ENCODE data around the gene SLC22A12. TPM values are rescaled to one million over a fixed set of nuclear protein-coding genes. Genes with fewer than 3 reads are reported as not detected.

The SLC22A12 gene
- total and polyA plus RNA-seq, 2 experiments from 2014 or later, result not detected

GRCh38 chr11:64556721-64557250 is 34.2 kb upstream of the SLC22A12 start:
- TF ChIP-seq POLR2AphosphoS5 (IDR thresholded peaks at IDR 0.05; ENCODE audit: low read depth) (no peak), ZNF331 (CRISPR knock-in tag; IDR thresholded peaks at IDR 0.05; ENCODE audit: low read depth) (no peak), JUNB (IDR thresholded peaks at IDR 0.05; ENCODE audit: unreplicated experiment) (no peak), REST (IDR thresholded peaks at IDR 0.05; ENCODE audit: unreplicated experiment) (no peak), NANOG (IDR thresholded peaks at IDR 0.05; ENCODE audit: borderline replicate concordance) (no peak), EZH2phosphoT487 (IDR thresholded peaks at IDR 0.05; ENCODE audit: unreplicated experiment) (no peak), ZNF462 (CRISPR knock-in tag; IDR thresholded peaks at IDR 0.05) (no peak), STAT1 (IDR thresholded peaks at IDR 0.05; ENCODE audit: unreplicated experiment) (no peak), CREB1 (CRISPR knock-in tag; IDR thresholded peaks at IDR 0.05; ENCODE audit: low read depth) (no peak), ETS1 (IDR thresholded peaks at IDR 0.05) (no peak)
- no peak overlapping the region for H3K27ac Mint-ChIP-seq
- H3K4me3 Mint-ChIP-seq, result no peak overlapping the region
- Histone ChIP-seq H3K9me2 (ENCODE audit: insufficient read depth) (no peaks in the 10 kb centered on the region), H2AFZ (no peak overlapping the region), H3K4me3 (no peak overlapping the region), H3K4me2 (no peak overlapping the region), H3F3A (replicated peaks; ENCODE audit: low read depth) (no peaks in the 10 kb centered on the region), H3K27me3 (ENCODE audit: insufficient read depth) (no peaks in the 10 kb centered on the region), H3K79me2 (replicated peaks; ENCODE audit: insufficient read depth) (no peaks in the 10 kb centered on the region), H4K20me1 (replicated peaks; ENCODE audit: insufficient read depth) (no peaks in the 10 kb centered on the region), H3K36me3 (ENCODE audit: insufficient read depth) (no peaks in the 10 kb centered on the region), H3K27ac (ENCODE audit: low read depth) (no peak overlapping the region), H3K4me1 (ENCODE audit: insufficient read depth) (peaks cover 9% of the 10 kb centered on the region)
- H3K4me1 Mint-ChIP-seq, result peaks cover 42% of the 10 kb centered on the region
- peaks cover 15% of the 10 kb centered on the region; the same call in 2 of the 3 replicates for H3K9me3 Mint-ChIP-seq
- DNase-seq (ENCODE audit: low spot score) (no peak), ATAC-seq (no peak)
- peaks cover 10% of the 10 kb centered on the region for H3K36me3 Mint-ChIP-seq (ENCODE audit: low read depth)
- H3K27me3 Mint-ChIP-seq (ENCODE audit: insufficient read depth, low read depth, poor library complexity), result peaks cover 23% of the 10 kb centered on the region
